A549 (cell line): ENCODE data around the gene BCORL1. TPM values are rescaled to one million over a fixed set of nuclear protein-coding genes. Genes with fewer than 3 reads are reported as not detected.

ENCODE experiments used
- ATAC-seq, 2 experiments: fragments of 200-7000 bp in 1 of 2; fragments of >200 bp in 1 of 2; cut with Nextera tagmentation in 1 of 2; cut with Tn5 transposase in 1 of 2; 3 replicates each; pipeline versions ENCODE4 v1.8.0 to v1.9.1; 2018 to 2020; ENCODE audit warnings: mild to moderate bottlenecking in 1 of 2, moderate library complexity in 1 of 2
- CTCF ChIA-PET: fragments of 300-600 bp; sonication (Branson Sonifier 250); formaldehyde crosslinking; extraction: SDS; loops from one replicate; lab custom pipeline; 2021; ENCODE audit warnings: antibody characterized with exemption, inconsistent platforms; lab: Yijun Ruan, JAX
- POLR2A ChIA-PET: fragments of 350-600 bp; formaldehyde crosslinking; extraction: SDS; loops from one replicate; lab custom pipeline; 2021; ENCODE audit warnings: antibody characterized with exemption, inconsistent platforms; lab: Yijun Ruan, JAX
- DNase-seq, 2 experiments: peaks; one replicate each; pipeline versions ENCODE4 v3.0.0 to v3.0.0-alpha.2; 2011 to 2016; ENCODE audit warnings: low read depth in 1 of 2, low spot score in 1 of 2
- FAIRE-seq: peaks from 2 replicates; lab custom pipeline; 2011; peaks lifted over from hg19 to GRCh38; lab: Jason Lieb, UNC
- H3K27ac ChIP-seq, 2 experiments: fragments of >200 bp; sonication (Bioruptor Twin); formaldehyde crosslinking; 3 replicates each; pipeline ENCODE4 v1.5.1; 2016 to 2017
- H3K4me1 ChIP-seq: fragments of >200 bp; sonication (Bioruptor Twin); formaldehyde crosslinking; 3 replicates; pipeline ENCODE4 v1.6.1; 2016
- H3K4me2 ChIP-seq: fragments of >200 bp; sonication (Bioruptor Twin); formaldehyde crosslinking; 3 replicates; pipeline ENCODE4 v1.6.1; 2016
- H3K4me3 ChIP-seq: fragments of >200 bp; sonication (Bioruptor Twin); formaldehyde crosslinking; 3 replicates; pipeline ENCODE4 v1.5.1; 2016
- H3K9me3 ChIP-seq: fragments of >200 bp; sonication (Bioruptor Twin); formaldehyde crosslinking; 3 replicates; pipeline ENCODE4 v1.6.1; 2016
- BHLHE40 ChIP-seq: IDR thresholded peaks from 2 replicates; pipeline ENCODE4 v1.6.1; 2012; ENCODE audit warnings: low read depth, low read length, inconsistent platforms
- CBX2 ChIP-seq: fragments of 200-600 bp; sonication (generic); IDR thresholded peaks from 2 replicates; pipeline ENCODE4 v1.6.1; 2016; ENCODE audit warnings: low read depth, mild to moderate bottlenecking, borderline replicate concordance
- CHD2 ChIP-seq: fragments of 150-350 bp; IDR thresholded peaks from 2 replicates; pipeline ENCODE4 v1.6.1; 2014; ENCODE audit warnings: low read length; ENCODE audit not compliant: partially characterized antibody
- EP300 ChIP-seq, 2 experiments: fragments of >200 bp; sonication (Bioruptor Twin); formaldehyde crosslinking; IDR thresholded peaks; 2 replicates in 1 of 2; 3 replicates in 1 of 2; pipeline ENCODE4 v1.6.1; 2016 to 2017
- ESRRA ChIP-seq: fragments of 150-350 bp; IDR thresholded peaks from 2 replicates; pipeline ENCODE4 v1.6.1; 2014; ENCODE audit warnings: mild to moderate bottlenecking, low read length, borderline replicate concordance
- HOXB13 ChIP-seq: fragments of 250-450 bp; sonication (Bioruptor Pico); IDR thresholded peaks from 2 replicates; pipeline ENCODE4 v1.5.0; 2020; ENCODE audit warnings: low read depth, mild to moderate bottlenecking, moderate library complexity
- HOXB5 ChIP-seq: fragments of 250-450 bp; sonication (Bioruptor Pico); IDR thresholded peaks from 2 replicates; pipeline ENCODE4 v1.5.0; 2020; ENCODE audit warnings: mild to moderate bottlenecking, moderate library complexity
- KDM1A ChIP-seq: fragments of 200-600 bp; sonication (generic); IDR thresholded peaks from 2 replicates; pipeline ENCODE4 v1.6.1; 2016; ENCODE audit warnings: low read depth, mild to moderate bottlenecking
- KDM5A ChIP-seq: fragments of 200-600 bp; sonication (generic); IDR thresholded peaks from 2 replicates; pipeline ENCODE4 v1.6.1; 2016; ENCODE audit warnings: antibody characterized with exemption, mild to moderate bottlenecking
- MAFK ChIP-seq: fragments of 450-650 bp; IDR thresholded peaks from 2 replicates; pipeline ENCODE4 v1.6.1; 2014; ENCODE audit not compliant: partially characterized antibody
- MAZ ChIP-seq: fragments of 150-350 bp; IDR thresholded peaks from 2 replicates; pipeline ENCODE4 v1.6.1; 2014; ENCODE audit warnings: antibody characterized with exemption, low read depth, low read length, borderline replicate concordance
- MYC ChIP-seq: IDR thresholded peaks from 2 replicates; pipeline ENCODE4 v1.6.1; 2012; ENCODE audit warnings: mild to moderate bottlenecking, inconsistent platforms, low read length, improper control_type of control experiment, borderline replicate concordance
- NFE2L2 ChIP-seq: fragments of 150-350 bp; conservative IDR thresholded peaks from 2 replicates; pipeline ENCODE4 v1.6.1; 2014; ENCODE audit warnings: low read length
- NR3C1 ChIP-seq: fragments of >200 bp; sonication (Bioruptor Twin); formaldehyde crosslinking; IDR thresholded peaks from 3 replicates; pipeline ENCODE4 v1.6.1; 2017
- PHF8 ChIP-seq: fragments of 200-600 bp; sonication (generic); IDR thresholded peaks from 2 replicates; pipeline ENCODE4 v1.6.1; 2016; ENCODE audit warnings: low read depth, mild to moderate bottlenecking, antibody characterized with exemption, moderate library complexity, borderline replicate concordance
- POLR2AphosphoS2 ChIP-seq: conservative IDR thresholded peaks from 2 replicates; pipeline ENCODE4 v1.6.1; 2012; ENCODE audit warnings: low read length, improper control_type of control experiment, inconsistent platforms
- RAD21 ChIP-seq, 2 experiments: fragments of >200 bp in 1 of 2; sonication (Bioruptor Twin) in 1 of 2; formaldehyde crosslinking in 1 of 2; IDR thresholded peaks in 1 of 2; conservative IDR thresholded peaks in 1 of 2; 2 replicates in 1 of 2; 3 replicates in 1 of 2; pipeline ENCODE4 v1.6.1; 2012 to 2018; ENCODE audit warnings: inconsistent platforms in 1 of 2
- RARB ChIP-seq: fragments of 250-450 bp; sonication (Bioruptor Pico); IDR thresholded peaks from 2 replicates; pipeline ENCODE4 v1.8.0; 2021; ENCODE audit warnings: mild to moderate bottlenecking, moderate library complexity
- SREBF2 ChIP-seq: fragments of 450-650 bp; IDR thresholded peaks from 2 replicates; pipeline ENCODE4 v1.6.1; 2014; ENCODE audit warnings: mild to moderate bottlenecking, moderate library complexity
- TFCP2L1 ChIP-seq: fragments of 250-450 bp; sonication (Bioruptor Pico); IDR thresholded peaks from 2 replicates; pipeline ENCODE4 v1.5.0; 2021; ENCODE audit warnings: mild to moderate bottlenecking
- ZFP36 ChIP-seq: fragments of 450-650 bp; IDR thresholded peaks from 2 replicates; pipeline ENCODE4 v1.6.1; 2014; ENCODE audit warnings: borderline replicate concordance; ENCODE audit not compliant: partially characterized antibody
- ZNF302 ChIP-seq: fragments of 250-450 bp; sonication (Bioruptor Pico); IDR thresholded peaks from 2 replicates; pipeline ENCODE4 v1.9.0; 2021; ENCODE audit warnings: inconsistent platforms, mild to moderate bottlenecking, moderate library complexity
- ZSCAN20 ChIP-seq: fragments of 250-450 bp; sonication (Bioruptor Pico); IDR thresholded peaks from 2 replicates; pipeline ENCODE4 v1.8.0; 2022; ENCODE audit warnings: mild to moderate bottlenecking, moderate library complexity
- WGBS: methylation state at CpG from one replicate; pipeline ENCODE4 v1.1.6; 2017; ENCODE audit errors: missing lambda C conversion rate; 5-methylcytosine and 5-hydroxymethylcytosine counted together
- polyA plus RNA-seq, 4 experiments: library from polyadenylated mRNA; depleted of rRNA in 3 of 4; stranded (reverse); fragments of >200 nt; fragmentation: RNase III in 1 of 4; extraction: RNeasy Plus Mini Kit Qiagen cat#74134 plus additional on column Dnase treatment in 1 of 4; gene quantifications; 2 replicates in 3 of 4; 3 replicates in 1 of 4; pipeline ENCODE4 v1.2.3, GENCODE V29; 2011 to 2017
- TF ChIP-seq, protein P1 (sequence below): IDR thresholded peaks from 2 replicates; pipeline ENCODE4 v1.6.1; 2012
- TF ChIP-seq, protein P2 (sequence below): IDR thresholded peaks from 2 replicates; pipeline ENCODE4 v1.6.1; 2012; ENCODE audit warnings: low read depth, borderline replicate concordance
- TF ChIP-seq, protein P3 (sequence below): fragments of 150-350 bp; IDR thresholded peaks from 2 replicates; pipeline ENCODE4 v1.6.1; 2014; ENCODE audit warnings: low read depth, mild to moderate bottlenecking, low read length

Gene BCORL1
- polyA plus RNA-seq, 2 of the 4 experiments (the other 2 are of a cell fraction), result 1.4 to 6.1 TPM

DNA sequence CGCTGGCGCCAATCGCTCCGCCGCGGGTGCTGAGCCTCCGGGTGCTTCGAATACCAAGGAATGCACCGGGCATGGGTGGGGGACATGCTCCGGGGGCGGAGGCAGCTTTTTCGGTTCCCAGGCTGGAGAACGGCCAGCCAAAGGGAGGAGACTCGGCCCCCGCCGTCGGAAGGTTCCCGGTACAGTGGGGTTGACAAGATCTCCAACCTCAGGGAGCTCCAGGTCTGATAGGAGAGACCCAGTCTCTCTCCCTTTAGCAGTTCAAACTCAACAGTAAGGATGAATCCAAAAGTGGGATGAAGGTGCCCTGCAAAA lies 29.1 kb upstream of the BCORL1 start (continued):
- TF ChIP-seq NR3C1 (no peak), MAFK (no peak), TFCP2L1 (CRISPR knock-in tag) (no peak), ESRRA (no peak), EP300 (IDR thresholded peaks at IDR 0.05) (no peak), POLR2AphosphoS2 (no peak), MYC (no peak)

DNA sequence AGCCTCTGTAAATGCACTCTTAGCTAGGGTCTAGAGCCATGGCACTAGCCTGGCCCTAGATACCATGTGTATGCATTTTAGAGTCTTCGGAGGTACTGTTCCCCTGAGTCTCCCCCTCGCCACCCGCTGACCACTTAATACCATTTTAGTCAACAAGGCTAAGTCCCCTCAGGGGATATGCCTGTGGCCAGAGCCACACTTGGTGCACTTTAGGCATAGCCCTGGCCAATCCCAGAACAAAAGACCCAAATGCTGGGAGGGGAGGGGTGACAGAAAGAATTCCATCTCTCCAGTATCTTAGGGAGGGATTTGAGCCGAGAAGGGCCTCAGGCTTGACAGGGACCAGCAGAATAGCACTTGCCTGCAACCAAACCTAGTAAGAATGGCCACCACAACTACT lies 28.6 kb upstream of the BCORL1 start:
- no peak for ATAC-seq
- ChIA-PET POLR2A (no interaction called here), CTCF (interaction anchor here (1.0 kb wide), 1 partner anchor 10 kb away, joined by 3 read pairs; no protein-coding TSS in a partner anchor)
- no peak for FAIRE-seq
- no peak for TF ChIP-seq CBX2
- TF ChIP-seq CHD2, result no peak
- TF ChIP-seq NFE2L2, result no peak
- TF ChIP-seq RAD21 (conservative IDR thresholded peaks at IDR 0.05 in 1 of 2, IDR thresholded peaks at IDR 0.05 in 1 of 2), result no peak
- no peak for TF ChIP-seq MAZ
- Histone ChIP-seq H3K27ac (no peak overlapping the region), H3K4me1 (peaks cover 3% of the 10 kb centered on the region; the same call in 2 of the 3 replicates), H3K9me3 (no peaks in the 10 kb centered on the region), H3K4me2 (no peak overlapping the region), H3K4me3 (no peak overlapping the region)
- no peak for DNase-seq
- 88% methylated on average over 4 of the region's 4 CpGs for WGBS

DNA sequence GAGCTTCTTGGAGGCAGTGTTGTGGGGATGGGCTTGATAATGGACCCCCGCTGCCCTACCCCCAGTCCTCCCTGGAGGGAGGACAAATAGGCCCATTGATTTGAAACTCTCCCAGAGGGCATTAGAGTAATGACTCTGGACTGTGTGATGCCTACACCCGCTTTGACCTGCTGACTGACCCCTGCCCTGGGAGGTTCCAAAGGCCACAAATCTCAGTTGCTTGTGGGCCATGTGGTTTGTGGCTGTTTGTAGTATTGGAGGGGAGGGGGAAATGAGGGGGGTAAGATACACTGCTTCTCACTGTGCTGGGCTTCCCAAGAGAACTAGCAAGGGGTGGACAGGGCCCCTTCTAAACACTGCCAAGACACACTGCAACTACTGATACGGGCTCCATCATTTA lies 27.6 kb upstream of the BCORL1 start:
- DNase-seq (no peak), FAIRE-seq (no peak), ATAC-seq (no peak)
- no peak overlapping the region for H3K4me3 ChIP-seq
- H3K4me1 ChIP-seq, result peaks cover 3% of the 10 kb centered on the region; the same call in 2 of the 3 replicates
- no peak overlapping the region for H3K27ac ChIP-seq
- ChIA-PET POLR2A (no interaction called here), CTCF (interaction anchor here (1.0 kb wide), 1 partner anchor 44 kb away, joined by 3 read pairs; no protein-coding TSS in a partner anchor)
- no peak for TF ChIP-seq MAZ
- no peak for TF ChIP-seq RAD21 (conservative IDR thresholded peaks at IDR 0.05 in 1 of 2, IDR thresholded peaks at IDR 0.05 in 1 of 2)
- no peak for TF ChIP-seq RARB (CRISPR knock-in tag)
- no peak for TF ChIP-seq ZFP36
- TF ChIP-seq ZNF302 (CRISPR knock-in tag), result no peak
- no peak for TF ChIP-seq POLR2AphosphoS2
- no peak for TF ChIP-seq HOXB13 (CRISPR knock-in tag)
- TF ChIP-seq KDM5A, result no peak
- TF ChIP-seq BHLHE40, result no peak
- TF ChIP-seq, protein P1, sequence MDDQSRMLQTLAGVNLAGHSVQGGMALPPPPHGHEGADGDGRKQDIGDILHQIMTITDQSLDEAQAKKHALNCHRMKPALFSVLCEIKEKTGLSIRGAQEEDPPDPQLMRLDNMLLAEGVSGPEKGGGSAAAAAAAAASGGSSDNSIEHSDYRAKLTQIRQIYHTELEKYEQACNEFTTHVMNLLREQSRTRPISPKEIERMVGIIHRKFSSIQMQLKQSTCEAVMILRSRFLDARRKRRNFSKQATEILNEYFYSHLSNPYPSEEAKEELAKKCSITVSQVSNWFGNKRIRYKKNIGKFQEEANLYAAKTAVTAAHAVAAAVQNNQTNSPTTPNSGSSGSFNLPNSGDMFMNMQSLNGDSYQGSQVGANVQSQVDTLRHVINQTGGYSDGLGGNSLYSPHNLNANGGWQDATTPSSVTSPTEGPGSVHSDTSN, result no peak
- no peak for TF ChIP-seq ZSCAN20 (CRISPR knock-in tag)
- no peak for TF ChIP-seq ESRRA
- TF ChIP-seq, protein P2, sequence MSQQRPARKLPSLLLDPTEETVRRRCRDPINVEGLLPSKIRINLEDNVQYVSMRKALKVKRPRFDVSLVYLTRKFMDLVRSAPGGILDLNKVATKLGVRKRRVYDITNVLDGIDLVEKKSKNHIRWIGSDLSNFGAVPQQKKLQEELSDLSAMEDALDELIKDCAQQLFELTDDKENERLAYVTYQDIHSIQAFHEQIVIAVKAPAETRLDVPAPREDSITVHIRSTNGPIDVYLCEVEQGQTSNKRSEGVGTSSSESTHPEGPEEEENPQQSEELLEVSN, result no peak
- TF ChIP-seq, protein P3, sequence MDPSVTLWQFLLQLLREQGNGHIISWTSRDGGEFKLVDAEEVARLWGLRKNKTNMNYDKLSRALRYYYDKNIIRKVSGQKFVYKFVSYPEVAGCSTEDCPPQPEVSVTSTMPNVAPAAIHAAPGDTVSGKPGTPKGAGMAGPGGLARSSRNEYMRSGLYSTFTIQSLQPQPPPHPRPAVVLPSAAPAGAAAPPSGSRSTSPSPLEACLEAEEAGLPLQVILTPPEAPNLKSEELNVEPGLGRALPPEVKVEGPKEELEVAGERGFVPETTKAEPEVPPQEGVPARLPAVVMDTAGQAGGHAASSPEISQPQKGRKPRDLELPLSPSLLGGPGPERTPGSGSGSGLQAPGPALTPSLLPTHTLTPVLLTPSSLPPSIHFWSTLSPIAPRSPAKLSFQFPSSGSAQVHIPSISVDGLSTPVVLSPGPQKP, result no peak
- no peak for TF ChIP-seq HOXB5 (CRISPR knock-in tag)
- no peak for TF ChIP-seq PHF8
- no peak for TF ChIP-seq SREBF2
- no peak for TF ChIP-seq CBX2
- no peak for TF ChIP-seq KDM1A
- H3K4me2 ChIP-seq, result no peak overlapping the region
- no peaks in the 10 kb centered on the region for H3K9me3 ChIP-seq
- WGBS, result 89% methylated on average over 1 of the region's 3 CpGs
